Mononuclear cell (primary cell): ENCODE data around the gene PPP1CA. TPM values are rescaled to one million over a fixed set of nuclear protein-coding genes. Genes with fewer than 3 reads are reported as not detected.
A peak's percentile ranks its signal among the peaks of the same experiment; 100 is the strongest.

Experiments used
- H3K27me3 ChIP-seq: 2 replicates; pipeline ENCODE4 v1.6.0; 2011; ENCODE audit warnings: low read length, control low read depth; ENCODE audit not compliant: insufficient read depth
- H3K4me1 ChIP-seq: 2 replicates; pipeline ENCODE4 v1.5.1; 2011; ENCODE audit warnings: mild to moderate bottlenecking, low read length, control low read depth; ENCODE audit not compliant: insufficient read depth
- H3K4me3 ChIP-seq: 2 replicates; pipeline ENCODE4 v1.5.1; 2011; ENCODE audit warnings: mild to moderate bottlenecking, low read length, moderate library complexity
- H3K9me3 ChIP-seq: 2 replicates; pipeline ENCODE4 v1.5.1; 2011; ENCODE audit warnings: low read depth, mild to moderate bottlenecking, control low read depth, low read length
- total RNA-seq: library from RNA; depleted of rRNA; stranded (reverse); fragments of >200 nt; gene quantifications from one replicate; pipeline ENCODE4 v1.2.3, GENCODE V29; 2012

The PPP1CA gene
- total RNA-seq, 1 donor: 126 TPM

DNA sequence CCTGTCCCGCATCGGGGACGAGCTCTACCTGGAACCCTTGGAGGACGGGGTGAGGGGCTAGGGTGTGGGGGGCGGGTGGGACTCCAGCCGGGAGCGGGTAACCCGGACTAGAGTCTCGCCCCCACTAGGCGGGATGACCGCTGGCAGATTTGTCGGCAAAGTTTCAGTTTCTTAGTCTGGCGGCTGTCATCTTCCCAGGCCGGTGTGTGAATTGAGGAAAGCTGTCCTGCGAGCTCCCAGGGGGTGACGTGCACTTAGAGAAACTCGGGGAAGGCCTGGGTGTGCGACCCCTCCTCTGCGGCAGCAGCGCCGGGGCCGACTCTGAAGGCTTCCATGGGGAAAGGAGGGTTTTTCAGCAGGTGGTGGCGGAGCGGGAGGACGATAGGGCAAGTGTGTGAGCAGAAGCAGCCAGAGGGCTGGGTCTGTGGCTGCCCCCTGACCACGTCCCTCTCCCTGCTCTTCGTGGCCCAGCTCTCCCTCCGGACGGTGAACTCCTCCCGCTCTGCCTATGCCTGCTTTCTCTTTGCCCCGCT is 9.4 kb downstream of the PPP1CA start:
- Histone ChIP-seq H3K27me3 (no peaks in the 10 kb centered on the region), H3K9me3 (no peaks in the 10 kb centered on the region), H3K4me1 (peaks cover 35% of the 10 kb centered on the region), H3K4me3 (peak overlapping the region; percentile 66)

DNA sequence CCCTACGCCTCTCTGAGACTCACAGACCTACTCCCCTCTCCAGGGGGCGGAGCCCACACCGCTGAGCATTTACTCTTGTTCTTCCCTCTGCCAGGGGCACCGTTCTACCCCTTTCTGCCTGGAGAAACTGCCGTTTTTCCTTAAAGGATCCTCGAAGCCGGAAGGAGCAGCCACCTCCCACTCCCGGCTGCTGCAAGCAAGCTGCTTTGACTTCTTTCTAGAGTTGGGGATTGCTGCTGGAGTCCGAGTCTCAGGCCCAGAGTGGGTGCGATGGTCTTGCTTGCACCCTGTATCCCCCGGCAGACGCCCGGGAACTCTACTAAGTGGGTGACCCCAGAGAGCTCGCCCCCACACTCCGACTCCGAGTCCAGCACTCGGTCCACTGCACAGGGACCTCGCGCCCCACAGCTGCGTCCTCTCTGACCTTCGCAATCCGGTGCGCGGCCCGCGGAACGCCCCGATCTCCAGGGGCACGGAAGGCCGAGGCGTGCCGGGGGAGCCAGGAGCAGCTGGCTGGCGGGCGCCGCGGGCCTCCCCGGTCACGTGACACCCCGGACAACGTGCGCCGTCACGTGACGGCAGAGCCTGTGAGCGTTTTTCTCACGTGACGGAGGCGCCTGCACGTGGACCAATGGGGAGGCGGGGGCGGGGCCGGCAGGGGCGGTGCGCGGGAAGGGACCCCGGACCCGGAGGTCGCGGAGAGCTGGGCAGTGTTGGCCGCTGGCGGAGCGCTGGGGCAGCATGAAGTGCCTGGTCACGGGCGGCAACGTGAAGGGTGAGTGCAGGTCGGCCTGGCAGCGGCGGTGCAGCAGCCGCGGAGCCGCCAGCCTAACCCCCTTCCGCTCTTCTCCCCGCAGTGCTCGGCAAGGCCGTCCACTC is 10.1 kb downstream of the PPP1CA start, which contains the start of gene RAD9A:
TSS of gene RAD9A (plus strand) at position 683 of the 879 bp plus-strand sequence. CDS start at position 742, 59 bp downstream.
- H3K4me3 ChIP-seq: peak within 1 kb of the TSS; percentile 66
- H3K4me1 ChIP-seq: peaks cover 35% of the 10 kb centered on the region

GRCh38 chr11:67390947-67391303 is 10.7 kb downstream of the PPP1CA start:
- H3K9me3 ChIP-seq: no peaks in the 10 kb centered on the region
- H3K4me1 ChIP-seq: peaks cover 32% of the 10 kb centered on the region
- no peaks in the 10 kb centered on the region for H3K27me3 ChIP-seq
- peak overlapping the region; percentile 66 for H3K4me3 ChIP-seq

More for the DNA sequence above, 10.1 kb downstream of the PPP1CA start, which contains the start of gene RAD9A:
- no peaks in the 10 kb centered on the region for H3K27me3 ChIP-seq
- no peaks in the 10 kb centered on the region for H3K9me3 ChIP-seq

- H3K9me3 ChIP-seq: no peaks in the 10 kb centered on the region
- H3K4me3 ChIP-seq: no peak overlapping the region
- H3K27me3 ChIP-seq: no peaks in the 10 kb centered on the region
- H3K4me1 ChIP-seq: peaks cover 32% of the 10 kb centered on the region
Measured at GRCh38 chr11:67389477-67389876, 12.2 kb downstream of the PPP1CA start.

DNA sequence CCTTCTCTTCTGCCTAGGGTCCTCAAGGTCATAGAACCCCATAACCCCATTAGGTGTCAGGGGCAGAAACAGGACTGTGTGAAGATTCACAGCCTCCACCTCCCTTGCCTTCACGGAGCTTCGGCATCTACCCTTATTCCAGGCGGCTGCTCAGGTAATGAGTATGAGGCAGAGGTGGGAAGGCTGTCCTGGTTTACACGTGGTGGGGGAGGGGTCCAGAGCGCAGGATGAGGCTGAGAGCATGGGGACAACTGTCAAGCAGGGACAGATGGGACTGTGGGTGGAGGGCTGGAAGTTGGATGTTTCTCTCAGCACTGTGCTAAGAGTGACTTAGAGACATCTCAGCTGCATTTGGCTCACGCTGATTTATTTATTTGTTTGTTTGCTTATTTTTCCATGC is 14.1 kb downstream of the PPP1CA start:
- no peak overlapping the region for H3K4me3 ChIP-seq
- no peaks in the 10 kb centered on the region for H3K27me3 ChIP-seq
- peaks cover 29% of the 10 kb centered on the region for H3K4me1 ChIP-seq
- H3K9me3 ChIP-seq: no peaks in the 10 kb centered on the region

- Histone ChIP-seq H3K4me1 (peaks cover 30% of the 10 kb centered on the region), H3K4me3 (no peak overlapping the region), H3K9me3 (no peaks in the 10 kb centered on the region), H3K27me3 (no peaks in the 10 kb centered on the region)
Measured at GRCh38 chr11:67387069-67387468, 14.6 kb downstream of the PPP1CA start.

DNA sequence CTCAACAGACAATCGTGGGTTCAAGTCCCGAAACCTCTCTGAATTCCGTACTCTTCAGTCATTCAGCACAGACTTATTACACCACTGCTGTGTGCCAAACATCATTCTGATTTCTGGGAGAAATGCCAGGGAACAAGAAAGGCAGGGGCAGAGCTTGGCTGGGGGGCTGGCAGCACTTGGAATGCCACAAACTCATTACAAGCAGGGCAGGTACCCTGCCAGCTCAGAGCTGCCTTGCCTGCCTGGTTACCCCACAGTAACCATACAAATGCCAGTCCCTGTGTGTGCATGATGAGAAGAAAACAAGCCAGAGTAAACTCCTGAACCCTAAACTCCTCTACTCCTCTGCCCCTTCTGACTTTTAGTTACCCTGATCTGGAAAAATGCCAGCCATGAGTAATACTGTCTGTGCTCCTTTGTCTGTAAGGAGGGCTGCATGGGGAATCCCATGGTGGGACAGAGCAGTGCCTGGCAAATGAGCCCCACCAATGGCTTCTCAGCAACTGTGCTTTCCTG is 16.7 kb downstream of the PPP1CA start:
- no peaks in the 10 kb centered on the region for H3K9me3 ChIP-seq
- H3K4me1 ChIP-seq: peaks cover 37% of the 10 kb centered on the region
- no peaks in the 10 kb centered on the region for H3K27me3 ChIP-seq
- H3K4me3 ChIP-seq: no peak overlapping the region

DNA sequence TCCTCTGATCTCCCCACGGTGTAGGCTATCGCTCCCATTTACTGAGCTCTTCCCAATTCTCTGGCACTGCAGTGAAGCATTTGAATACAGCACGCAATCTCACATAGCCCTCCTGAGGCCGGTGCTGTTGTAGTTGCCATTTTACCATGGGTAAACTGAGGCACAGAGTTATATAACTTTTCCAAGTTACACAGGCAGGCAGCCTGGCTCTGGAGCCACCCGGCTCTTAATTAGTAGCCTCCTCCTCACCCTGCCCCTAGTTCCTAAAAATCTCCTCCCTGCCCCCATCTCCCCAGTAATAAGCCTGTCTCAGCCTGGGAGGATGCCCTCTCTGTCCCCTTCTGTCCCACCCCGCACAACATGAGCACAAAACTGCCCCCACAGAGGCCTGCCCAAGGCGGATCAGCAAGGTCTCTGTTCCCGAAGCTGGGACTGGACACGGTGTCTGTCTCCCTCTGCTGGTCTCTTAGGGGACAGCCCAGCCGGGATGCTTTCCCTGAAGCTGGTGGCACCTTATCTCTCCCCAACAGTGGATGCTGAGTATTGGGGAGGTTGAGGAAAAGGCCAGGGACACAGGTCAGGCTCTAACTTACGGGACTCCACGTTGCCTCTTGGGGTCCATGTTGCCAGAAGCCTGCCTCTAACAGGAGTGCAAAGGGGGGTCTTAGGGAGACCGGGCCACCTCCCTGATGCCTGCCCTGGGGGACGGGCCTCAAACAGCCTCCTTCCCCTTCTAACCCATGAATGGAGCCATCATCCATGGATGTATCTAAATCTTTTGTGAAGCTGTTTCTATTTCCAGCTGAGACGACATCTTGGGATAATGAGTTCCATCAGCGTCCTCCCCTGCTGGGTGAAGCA is 19.2 kb downstream of the PPP1CA start:
- H3K4me3 ChIP-seq: no peak overlapping the region
- H3K27me3 ChIP-seq: no peaks in the 10 kb centered on the region
- H3K4me1 ChIP-seq: peaks cover 47% of the 10 kb centered on the region
- no peaks in the 10 kb centered on the region for H3K9me3 ChIP-seq

- H3K9me3 ChIP-seq: no peaks in the 10 kb centered on the region
- no peaks in the 10 kb centered on the region for H3K27me3 ChIP-seq
- H3K4me1 ChIP-seq: peaks cover 40% of the 10 kb centered on the region
- no peak overlapping the region for H3K4me3 ChIP-seq
Measured at GRCh38 chr11:67381244-67381972, 20.2 kb downstream of the PPP1CA start.

- H3K4me1 ChIP-seq: peaks cover 46% of the 10 kb centered on the region
- H3K4me3 ChIP-seq: no peak overlapping the region
- H3K9me3 ChIP-seq: no peaks in the 10 kb centered on the region
- no peaks in the 10 kb centered on the region for H3K27me3 ChIP-seq
Measured at GRCh38 chr11:67379061-67380058, 22.3 kb downstream of the PPP1CA start.

- peaks cover 53% of the 10 kb centered on the region for H3K4me1 ChIP-seq
- H3K27me3 ChIP-seq: no peaks in the 10 kb centered on the region
- no peak overlapping the region for H3K4me3 ChIP-seq
- no peaks in the 10 kb centered on the region for H3K9me3 ChIP-seq
Measured at GRCh38 chr11:67378544-67378943, 23.1 kb downstream of the PPP1CA start.

DNA sequence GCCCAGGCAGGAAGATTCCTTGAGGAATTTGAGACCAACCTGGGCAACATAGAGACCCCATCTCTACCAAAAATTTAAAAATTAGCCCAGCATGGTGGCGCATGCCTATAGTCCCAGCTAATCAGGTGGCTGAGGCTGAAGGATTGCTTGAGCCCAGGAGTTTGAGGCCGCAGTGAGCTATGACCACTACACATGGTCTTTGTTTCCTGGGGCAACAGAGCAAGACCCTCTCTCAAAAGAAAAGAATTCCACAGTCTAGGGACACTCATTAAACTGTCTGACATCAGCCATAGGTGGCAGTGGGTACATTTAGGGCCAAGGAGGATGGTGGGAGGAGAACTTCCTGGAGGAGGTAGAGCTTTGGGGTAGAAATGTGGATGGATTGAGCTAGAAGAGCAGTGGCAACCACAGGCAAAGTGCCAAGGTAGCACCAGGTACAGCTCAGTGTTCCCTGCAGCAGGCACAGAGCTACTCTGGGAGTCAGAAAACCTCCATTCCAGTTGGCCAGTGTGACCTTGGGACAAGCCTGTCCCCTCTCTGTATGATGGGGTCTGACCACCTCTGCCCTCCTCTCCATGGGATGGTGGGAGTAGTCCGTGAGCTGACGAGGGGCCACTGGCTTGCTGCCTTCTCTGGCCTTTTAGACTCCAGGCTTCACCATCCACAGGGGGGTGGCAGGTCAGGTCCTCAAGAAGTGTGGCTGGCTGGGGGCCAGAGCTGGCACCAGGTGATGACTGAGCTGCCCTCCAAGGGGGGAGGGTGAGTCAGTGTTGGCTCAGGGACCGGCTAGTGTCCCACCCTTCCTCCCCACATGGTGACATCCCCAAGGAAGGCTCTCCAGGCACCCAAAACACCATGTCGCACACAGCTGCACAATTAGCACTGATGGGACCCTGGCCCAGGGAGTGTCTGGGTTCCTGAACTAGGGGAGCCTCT is 24.5 kb downstream of the PPP1CA start:
- Histone ChIP-seq H3K27me3 (no peaks in the 10 kb centered on the region), H3K4me1 (peaks cover 50% of the 10 kb centered on the region), H3K9me3 (no peaks in the 10 kb centered on the region), H3K4me3 (no peak overlapping the region)
